Fibroblast of gingiva (primary cell): Measurements from ENCODE around the gene TNC.
A peak's percentile ranks its signal among the peaks of the same experiment; 100 is the strongest.

Source experiments
- DNase-seq: peaks from one replicate; pipeline ENCODE4 v3.0.0-alpha.2; 2011; ENCODE audit warnings: low read depth

TNC gene

DNA sequence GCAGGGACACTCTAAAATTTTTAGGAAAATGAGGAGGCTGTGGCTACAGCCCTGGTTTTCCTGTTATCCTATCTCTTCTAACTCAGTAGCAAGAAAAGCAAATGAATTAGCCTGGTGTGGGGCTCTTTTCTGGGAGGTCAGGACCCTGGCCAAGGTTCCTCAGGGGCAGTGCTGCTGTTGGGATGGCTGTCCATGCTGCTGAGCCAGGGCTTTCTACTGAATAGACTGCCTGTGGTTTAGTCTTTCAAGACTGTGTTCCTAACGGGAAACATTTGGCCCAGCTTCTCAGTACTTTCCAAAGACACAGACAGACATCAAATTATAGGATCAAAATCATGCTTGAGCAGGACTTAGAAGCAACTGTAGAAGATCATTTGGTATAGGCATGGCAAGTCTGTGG lies 18.1 kb downstream of the TNC start:
- DNase-seq, result peak; percentile 28

DNA sequence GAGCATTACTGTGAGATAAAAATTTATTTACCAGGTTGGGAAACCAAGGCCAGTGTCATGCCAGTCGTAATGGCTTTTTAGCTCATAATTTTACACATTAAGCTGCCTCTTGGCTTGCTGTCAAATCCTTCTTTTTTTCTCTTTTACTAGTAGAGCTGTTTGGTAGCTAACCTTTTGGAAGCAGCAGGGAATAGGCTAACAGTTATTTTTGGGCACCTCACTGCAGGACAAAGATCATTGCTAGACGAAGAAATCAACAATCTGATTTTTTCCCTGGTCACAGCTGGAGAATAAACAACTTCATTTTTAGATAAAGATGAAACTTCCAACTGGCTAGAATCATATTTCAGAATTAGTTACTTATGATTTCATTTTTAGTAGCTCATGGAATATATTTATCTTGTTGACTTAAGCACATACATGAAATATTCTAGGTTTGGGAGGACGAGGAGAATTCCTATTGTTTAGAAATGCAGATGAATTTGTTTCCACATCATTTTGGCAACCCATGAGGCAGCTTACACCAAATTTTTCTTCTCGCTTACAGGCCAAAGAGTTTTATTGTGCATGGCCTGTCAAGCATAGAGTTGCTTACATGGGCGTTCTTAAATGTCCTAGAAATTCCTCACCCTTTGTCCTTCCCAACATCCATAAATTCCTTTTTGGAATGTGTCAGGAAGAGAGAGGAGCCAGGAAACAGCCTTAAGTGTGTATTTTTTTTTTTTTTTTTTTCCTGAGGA lies 19.6 kb downstream of the TNC start:
- peak; percentile 88 for DNase-seq

GRCh38 chr9:115093520-115093919 lies 24.4 kb downstream of the TNC start:
- no peak for DNase-seq

GRCh38 chr9:115090486-115090885 lies 27.5 kb downstream of the TNC start:
- no peak for DNase-seq

DNA sequence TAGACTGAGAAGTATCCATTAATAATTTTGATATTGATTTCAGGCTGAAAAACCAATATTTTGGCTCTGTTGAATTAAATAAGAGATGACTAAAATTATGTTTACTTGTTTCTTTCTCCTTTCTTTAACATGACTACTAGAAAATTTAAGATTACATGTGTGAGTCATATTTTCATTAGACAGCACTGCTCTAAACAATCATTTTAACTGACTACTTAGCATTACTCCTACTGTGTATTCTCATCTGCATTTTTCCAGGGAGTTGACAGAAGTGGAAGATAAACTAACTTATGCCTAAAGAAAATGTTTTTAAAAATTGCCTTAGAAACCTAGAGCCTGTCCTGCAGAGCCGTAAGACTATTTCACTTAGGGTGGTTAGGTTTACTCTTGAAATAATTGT lies 29.1 kb downstream of the TNC start:
- no peak for DNase-seq

DNA sequence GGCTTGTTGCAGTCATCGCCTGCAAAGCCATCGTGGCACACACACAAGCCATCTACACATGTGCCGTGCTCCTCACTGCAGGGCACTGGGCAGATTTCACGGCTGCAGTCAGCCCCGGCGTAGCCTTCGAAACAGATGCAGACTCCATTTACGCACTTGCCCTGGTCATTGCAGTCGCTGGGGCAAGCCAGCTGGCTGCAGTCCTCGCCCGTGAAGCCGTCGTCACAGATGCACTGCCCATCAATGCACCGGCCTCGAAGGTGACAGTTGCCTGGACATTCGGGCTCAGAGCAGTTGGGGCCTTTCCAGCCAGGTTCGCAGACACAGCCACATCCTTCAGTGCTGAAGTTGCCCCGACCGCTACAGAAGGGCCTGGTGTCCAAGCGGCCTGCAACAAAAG lies 31.1 kb downstream of the TNC start:
- no peak for DNase-seq

- DNase-seq, result no peak
Measured at GRCh38 chr9:115086461-115086860, 31.5 kb downstream of the TNC start.

DNA sequence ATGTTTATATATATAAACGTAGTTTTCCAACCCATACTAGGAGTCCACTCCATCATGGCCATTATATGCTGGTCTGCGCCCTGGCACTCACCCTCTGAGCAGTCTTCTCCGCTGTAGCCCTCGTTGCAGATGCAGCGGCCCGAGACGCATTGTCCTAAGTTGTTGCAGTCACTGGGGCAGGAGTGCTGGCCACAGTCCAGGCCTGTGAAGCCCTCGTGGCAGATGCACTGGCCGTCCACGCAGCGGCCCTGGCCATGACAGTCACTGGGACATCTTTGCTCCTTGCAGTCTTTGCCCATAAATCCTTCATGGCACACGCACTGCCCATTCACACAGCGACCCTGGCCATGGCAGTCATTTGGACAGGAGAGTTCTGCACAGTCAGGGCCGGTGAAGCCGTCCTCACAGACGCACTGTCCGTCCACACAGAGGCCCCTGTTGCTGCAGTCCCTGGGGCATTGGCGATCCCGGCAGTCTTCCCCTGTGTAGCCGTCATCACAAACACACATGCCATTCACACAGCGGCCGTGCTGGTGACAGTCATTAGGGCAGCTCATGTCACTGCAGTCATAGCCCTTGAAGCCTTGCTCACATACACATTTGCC lies 32.1 kb downstream of the TNC start:
- no peak for DNase-seq

DNA sequence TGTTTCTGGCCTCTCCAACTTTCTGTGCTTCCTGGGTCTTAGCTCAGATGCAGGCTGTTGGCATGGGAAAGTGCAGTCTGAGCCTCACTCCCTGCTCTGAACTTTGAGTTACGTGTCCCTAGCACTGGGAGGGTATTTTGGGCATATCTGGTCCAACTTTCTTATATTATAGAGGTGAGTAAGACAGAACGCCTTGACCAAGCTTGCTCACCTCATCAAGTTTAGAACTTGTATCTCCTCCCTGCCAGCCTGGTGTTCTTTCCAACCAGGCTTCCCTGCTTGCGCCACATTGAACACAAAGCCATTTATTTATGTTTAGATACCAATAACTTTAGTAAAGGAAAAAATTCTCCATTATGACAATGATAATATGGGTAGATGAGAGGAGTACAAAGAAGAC lies 33.2 kb downstream of the TNC start:
- DNase-seq, result no peak

- DNase-seq, result no peak
Measured at GRCh38 chr9:115084157-115084556, 33.8 kb downstream of the TNC start.

- no peak for DNase-seq
Measured at GRCh38 chr9:115080242-115080641, 37.7 kb downstream of the TNC start.

DNA sequence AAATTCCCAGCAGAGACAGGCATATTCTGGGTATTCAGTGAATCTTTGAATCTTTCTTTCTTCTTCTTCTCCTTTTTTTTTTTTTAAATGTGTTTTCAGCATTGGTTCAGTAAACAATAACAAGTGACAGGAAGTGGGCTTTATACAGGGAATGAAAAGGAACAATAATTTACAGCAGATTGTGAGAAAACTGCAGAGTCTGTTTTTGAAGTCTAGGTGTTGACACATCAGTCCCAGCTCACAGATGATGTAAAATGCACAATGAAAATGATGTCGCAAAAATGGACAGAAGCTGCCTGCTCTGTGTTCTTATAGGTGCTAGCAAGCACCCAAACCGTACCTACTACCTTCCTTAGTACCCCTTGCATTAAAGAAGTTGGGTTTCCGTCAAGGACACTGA lies 38.8 kb downstream of the TNC start:
- DNase-seq, result no peak

DNA sequence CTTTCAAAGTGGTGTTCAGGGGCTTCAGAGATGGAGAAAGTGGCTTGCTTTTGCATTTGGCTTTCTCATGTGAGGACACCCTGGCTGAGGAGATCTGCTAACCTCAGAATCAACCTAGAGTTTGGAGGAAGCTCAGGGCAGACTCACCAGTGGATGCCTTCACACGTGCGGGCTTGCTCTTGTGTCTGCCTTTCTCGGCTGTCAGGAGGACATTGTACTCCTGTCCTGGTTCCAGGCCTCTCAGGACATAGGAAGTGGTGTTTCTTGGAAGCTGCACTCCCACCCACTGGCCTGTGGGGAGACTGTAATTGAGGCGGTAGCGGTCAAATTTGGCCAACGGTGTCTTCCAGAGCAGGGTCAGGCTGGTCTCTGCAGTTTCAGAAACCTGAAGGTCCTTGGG lies 44.5 kb downstream of the TNC start:
- DNase-seq, result no peak

DNA sequence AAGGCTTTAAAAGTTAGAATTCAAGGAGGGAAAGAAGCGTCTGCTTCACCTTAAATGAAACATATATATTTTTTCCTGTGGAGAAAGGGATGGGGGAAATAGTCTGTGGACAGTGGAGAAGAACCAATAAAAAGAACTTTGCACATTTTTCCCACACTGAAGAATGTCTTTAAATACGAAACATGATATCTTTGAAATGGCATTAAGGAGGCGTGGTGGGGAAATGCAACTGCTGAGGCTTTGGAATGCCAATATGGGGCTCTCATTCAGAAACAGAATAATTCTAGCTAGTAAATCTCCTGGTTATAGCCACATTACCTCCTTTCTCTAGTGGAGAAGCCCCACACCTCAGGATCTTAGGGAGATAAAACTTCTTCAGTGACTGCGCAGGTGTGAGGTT lies 46.8 kb downstream of the TNC start:
- DNase-seq, result no peak

DNA sequence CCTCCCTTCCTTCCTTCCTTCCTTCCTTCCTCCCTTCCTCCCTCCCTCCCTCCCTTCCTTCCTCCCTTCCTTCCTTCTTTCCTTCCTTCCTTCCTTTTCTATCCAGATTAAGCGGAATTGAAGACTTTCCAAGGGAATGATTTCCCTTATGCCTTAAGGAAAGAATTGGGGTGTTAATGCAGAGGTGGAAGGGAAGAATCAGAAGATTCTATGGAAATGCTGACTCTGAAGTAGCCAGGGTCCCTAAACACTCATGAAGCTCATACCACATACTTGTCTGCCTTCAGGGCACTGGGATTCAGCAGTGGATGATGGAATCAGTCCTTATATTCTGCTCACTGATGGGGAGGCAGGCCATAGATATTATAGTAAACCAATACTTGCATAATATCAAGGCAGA lies 48.2 kb downstream of the TNC start:
- DNase-seq, result no peak

DNA sequence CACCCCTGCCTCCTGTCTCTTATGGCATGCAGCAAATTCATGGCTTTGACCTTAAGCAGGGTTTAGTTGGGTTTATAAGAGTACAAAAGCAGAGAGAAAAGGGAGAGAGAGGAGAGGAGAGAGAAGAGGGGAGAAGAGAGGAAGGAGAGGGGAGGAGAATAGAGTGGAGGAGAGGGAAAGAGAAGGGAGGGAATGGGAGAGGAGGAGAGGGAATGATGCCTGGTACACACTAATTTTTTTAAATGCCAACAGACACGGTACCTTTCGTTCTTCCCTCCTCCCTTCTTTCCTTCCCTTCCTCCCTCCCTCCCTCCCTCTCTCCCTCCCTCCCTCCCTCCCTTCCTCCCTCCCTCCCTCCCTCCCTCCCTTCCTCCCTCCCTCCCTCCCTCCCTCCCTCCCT lies 48.7 kb downstream of the TNC start:
- no peak for DNase-seq

GRCh38 chr9:115068031-115068430 lies 49.9 kb downstream of the TNC start:
- DNase-seq, result no peak

- DNase-seq, result peak; percentile 53
Measured at GRCh38 chr9:115063058-115063845, 54.7 kb downstream of the TNC start.

- DNase-seq, result peak; percentile 75
Measured at GRCh38 chr9:115058684-115059315, 59.2 kb downstream of the TNC start.

DNA sequence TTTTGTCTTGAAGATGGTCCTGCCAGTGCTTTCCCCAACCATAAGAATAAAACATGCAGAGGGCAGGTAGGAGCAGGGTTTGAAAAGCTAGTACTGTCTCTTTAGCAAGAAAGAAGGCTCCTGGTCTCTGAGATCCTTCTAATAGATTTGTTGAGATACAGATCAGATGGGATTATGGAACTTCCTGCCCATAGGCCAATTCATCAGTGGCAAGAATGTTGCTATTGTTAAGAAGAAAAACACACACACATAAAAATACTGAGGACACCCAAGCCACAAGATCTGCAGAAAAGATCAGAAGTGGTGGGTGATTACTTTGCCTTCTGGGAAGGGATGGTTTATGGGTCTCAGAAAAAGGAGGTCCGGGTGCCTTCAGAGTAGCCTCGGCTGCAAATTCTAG lies 59.8 kb downstream of the TNC start:
- no peak for DNase-seq

DNA sequence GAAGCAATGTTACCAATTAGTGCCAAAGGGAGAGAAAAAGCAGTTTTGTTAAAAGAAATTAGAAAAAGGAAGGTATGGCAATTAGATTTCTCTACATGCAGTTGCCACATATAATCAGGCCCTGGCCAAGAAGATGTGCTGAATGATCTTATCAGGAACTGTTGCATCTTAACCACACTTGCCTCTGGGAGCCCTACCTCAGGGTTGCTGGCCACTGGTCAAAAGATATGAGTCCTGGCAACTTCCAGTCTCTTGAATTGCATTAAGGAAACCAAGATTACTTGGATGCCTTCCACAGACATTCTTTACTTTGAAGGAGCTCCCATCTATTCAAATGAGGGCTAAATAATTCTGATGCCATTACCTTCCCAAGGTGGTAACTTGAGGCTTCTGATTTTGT lies 60.4 kb downstream of the TNC start:
- no peak for DNase-seq

DNA sequence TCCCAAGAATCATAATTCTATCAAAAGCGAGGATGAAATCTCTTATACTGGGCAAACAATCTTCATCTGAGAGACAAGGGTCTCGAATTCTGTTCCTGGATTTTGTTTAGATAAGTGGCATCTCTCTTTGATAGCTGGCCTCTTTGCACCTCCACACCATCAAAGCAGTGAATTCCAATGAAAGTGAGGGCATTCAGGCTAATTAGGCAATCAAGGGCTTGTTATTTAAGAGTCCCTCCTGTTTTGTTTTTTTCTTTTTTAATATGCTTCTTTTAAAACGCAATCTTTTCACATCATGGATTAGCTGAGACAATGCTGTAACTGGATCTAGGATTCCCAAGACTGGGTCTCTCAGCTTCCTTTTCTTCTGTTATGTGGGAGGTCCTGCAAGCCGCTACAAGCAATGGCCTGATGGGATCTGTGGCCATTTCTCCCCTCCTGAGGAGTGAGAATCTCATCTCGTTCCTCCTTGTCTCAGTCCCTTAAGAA lies 67.9 kb downstream of the TNC start:
- DNase-seq, result no peak

DNA sequence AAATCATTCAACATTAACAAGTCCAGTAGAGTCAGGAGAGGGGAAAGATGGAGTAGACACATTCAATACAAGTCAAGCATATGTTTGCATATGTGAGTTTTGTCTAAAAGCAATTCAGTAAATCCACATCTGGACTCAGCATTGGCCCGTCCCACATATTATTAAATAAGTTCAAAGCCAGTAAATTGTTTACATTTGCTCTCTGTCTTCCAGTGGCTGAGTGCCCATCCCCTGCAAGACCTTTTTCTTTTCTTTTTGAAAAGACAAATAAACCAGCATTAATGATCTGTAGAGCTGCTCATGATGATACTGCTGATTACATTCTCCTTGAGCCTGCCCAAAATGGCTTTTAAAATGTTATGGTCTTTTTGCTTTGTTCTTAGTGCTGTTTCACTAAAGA lies 71.1 kb downstream of the TNC start:
- DNase-seq, result peak; percentile 43
